ENCODE results near the gene DLK2. TPM values are rescaled to one million over a fixed set of nuclear protein-coding genes. Genes with fewer than 3 reads are reported as not detected.
A peak's percentile ranks its signal among the peaks of the same experiment; 100 is the strongest.

The DLK2 gene
- total RNA-seq, 2 experiments from 2014 or later: 1.0 to 1.1 TPM

DNA sequence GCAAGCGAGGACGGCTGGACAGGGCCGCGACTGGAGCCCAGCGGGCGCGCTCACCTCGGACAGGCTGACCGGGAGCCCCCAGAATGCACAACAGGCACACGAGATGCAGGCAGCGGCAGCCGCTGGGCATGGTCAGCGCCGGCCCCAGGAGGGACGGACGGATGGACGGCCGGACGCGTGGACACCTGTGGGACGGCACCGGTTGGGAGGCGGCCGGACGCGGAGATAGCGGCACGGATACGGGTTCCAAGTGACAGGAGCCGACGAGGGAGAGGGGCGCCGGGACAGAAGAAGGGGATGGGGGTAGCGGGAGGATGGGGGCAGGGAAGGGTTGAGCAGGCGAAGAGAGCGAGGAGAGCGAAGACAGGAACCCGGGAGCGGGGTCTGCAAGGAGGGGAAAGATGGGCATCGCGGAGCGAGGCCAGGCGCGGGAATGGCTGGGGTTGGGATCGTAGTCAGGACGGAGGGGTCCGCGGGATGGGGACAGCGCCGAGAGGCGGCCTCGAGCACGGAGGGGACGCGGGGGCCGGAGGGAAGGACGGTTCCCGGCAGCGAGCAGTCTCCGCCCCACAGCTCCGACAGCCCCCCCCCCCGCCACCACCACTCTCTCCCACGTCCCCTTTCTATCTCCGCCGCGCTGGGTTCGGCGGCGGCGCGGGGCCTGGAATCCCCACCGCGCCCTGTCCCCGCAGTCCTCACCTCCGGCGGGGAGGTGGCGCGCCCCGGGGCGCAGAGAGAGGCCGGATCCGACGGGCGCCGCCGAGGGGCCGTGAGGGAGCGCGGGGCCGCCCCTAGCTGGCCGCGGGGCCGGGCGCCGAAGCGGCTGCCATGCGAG is 435 bp downstream of the DLK2 start:
- POLR2A ChIA-PET: interaction anchor here (0.6 to 1.8 kb wide), 7 partner anchors 7 to 146 kb away, joined by 3 to 7 read pairs (median 4); partner anchors contain the start of genes ABCC10, POLR1C, TJAP1 and YIPF3
- intact Hi-C loops (cut with micrococcal nuclease): loop anchor here (5.0 kb wide), 1 partner anchor 52 kb away; no protein-coding TSS in a partner anchor

DNA sequence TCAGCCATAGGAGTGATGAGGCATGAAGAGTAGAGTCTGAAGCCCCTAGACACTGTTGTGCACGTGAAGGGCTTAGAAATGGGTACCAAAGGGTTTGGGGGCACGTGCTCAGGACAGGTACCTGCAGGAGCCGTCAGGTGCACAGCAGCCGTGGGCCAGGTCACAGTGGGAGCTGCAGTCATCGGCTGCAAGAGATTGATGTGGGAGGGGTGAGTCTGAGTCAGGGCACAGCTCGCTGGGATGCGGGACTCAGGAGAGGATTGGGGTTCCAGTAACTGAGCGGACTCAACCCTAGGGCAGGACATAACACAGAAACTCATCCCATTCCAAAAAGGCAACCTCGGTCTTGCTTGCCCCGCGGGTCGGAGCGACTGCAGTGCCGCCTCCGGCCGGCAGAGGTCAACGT is 1.1 kb downstream of the DLK2 start:
- TF ChIP-seq, protein P1, sequence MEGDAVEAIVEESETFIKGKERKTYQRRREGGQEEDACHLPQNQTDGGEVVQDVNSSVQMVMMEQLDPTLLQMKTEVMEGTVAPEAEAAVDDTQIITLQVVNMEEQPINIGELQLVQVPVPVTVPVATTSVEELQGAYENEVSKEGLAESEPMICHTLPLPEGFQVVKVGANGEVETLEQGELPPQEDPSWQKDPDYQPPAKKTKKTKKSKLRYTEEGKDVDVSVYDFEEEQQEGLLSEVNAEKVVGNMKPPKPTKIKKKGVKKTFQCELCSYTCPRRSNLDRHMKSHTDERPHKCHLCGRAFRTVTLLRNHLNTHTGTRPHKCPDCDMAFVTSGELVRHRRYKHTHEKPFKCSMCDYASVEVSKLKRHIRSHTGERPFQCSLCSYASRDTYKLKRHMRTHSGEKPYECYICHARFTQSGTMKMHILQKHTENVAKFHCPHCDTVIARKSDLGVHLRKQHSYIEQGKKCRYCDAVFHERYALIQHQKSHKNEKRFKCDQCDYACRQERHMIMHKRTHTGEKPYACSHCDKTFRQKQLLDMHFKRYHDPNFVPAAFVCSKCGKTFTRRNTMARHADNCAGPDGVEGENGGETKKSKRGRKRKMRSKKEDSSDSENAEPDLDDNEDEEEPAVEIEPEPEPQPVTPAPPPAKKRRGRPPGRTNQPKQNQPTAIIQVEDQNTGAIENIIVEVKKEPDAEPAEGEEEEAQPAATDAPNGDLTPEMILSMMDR (IDR thresholded peaks at IDR 0.05): peak; percentile 98
- peak; percentile 76 for ATAC-seq
- peaks cover 12% of the 10 kb centered on the region for H3K27me3 Mint-ChIP-seq
- ChIA-PET POLR2A (interaction anchor here (1.7 to 1.8 kb wide), 2 partner anchors 18 to 24 kb away, joined by 4 to 7 read pairs; partner anchors contain the start of gene TJAP1), CTCF (interaction anchor here (0.6 to 6.5 kb wide), 9 partner anchors 9 to 200 kb away, joined by 3 to 60 read pairs (median 4); no protein-coding TSS in a partner anchor)
- intact Hi-C loops (cut with micrococcal nuclease): no loop called here
- H3K27ac Mint-ChIP-seq: no peak overlapping the region
- H3K4me3 Mint-ChIP-seq: peak overlapping the region; percentile 71
- H3K9me3 Mint-ChIP-seq: no peaks in the 10 kb centered on the region
- peak; percentile 81 for DNase-seq
- H3K4me1 Mint-ChIP-seq (ENCODE audit: low read depth): peaks cover 11% of the 10 kb centered on the region
- H3K36me3 Mint-ChIP-seq (ENCODE audit: low read depth): peaks cover 4% of the 10 kb centered on the region

More for the DNA sequence above, 435 bp downstream of the DLK2 start:
- peaks cover 12% of the 10 kb centered on the region for H3K27me3 Mint-ChIP-seq
- H3K36me3 Mint-ChIP-seq (ENCODE audit: low read depth): peaks cover 4% of the 10 kb centered on the region
- peaks cover 11% of the 10 kb centered on the region for H3K4me1 Mint-ChIP-seq (ENCODE audit: low read depth)
- no peaks in the 10 kb centered on the region for H3K9me3 Mint-ChIP-seq
- TF ChIP-seq, protein P1 (IDR thresholded peaks at IDR 0.05): peak; percentile 68
- CTCF ChIA-PET: interaction anchor here (0.7 to 6.5 kb wide), 10 partner anchors 16 to 1577 kb away, joined by 3 to 60 read pairs (median 4); partner anchors contain the start of gene TJAP1
- H3K4me3 Mint-ChIP-seq: peak overlapping the region; percentile 71
- DNase-seq (peak; percentile 26), ATAC-seq (peak; percentile 60)
- H3K27ac Mint-ChIP-seq: no peak overlapping the region

DNA sequence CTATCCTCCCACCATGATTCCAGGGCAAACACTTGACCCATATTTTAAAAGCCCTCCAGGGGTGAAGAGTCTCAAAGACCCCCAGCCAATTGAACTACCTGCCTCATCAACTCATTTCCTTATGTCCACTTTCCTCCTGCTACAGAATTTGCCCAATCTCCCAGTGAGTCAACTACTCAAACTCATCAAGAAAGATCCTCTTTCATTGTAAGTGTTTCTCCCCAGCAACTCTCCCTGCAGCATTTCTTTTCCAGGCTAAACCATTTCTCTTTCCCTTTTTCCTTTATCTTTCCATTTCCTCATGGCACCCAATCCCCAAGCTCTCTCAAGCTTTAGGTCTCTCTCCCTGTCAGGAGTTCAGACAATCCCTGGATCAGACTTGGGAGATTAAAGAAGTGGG is 1.5 kb downstream of the DLK2 start:
- intact Hi-C loops (cut with micrococcal nuclease): no loop called here
- peaks cover 11% of the 10 kb centered on the region for H3K4me1 Mint-ChIP-seq (ENCODE audit: low read depth)
- H3K36me3 Mint-ChIP-seq (ENCODE audit: low read depth): peaks cover 4% of the 10 kb centered on the region
- ATAC-seq (no peak), DNase-seq (no peak)
- H3K4me3 Mint-ChIP-seq: peak overlapping the region; percentile 71
- peaks cover 12% of the 10 kb centered on the region for H3K27me3 Mint-ChIP-seq
- no peaks in the 10 kb centered on the region for H3K9me3 Mint-ChIP-seq
- TF ChIP-seq, protein P1 (IDR thresholded peaks at IDR 0.05): no peak
- H3K27ac Mint-ChIP-seq: no peak overlapping the region
- POLR2A ChIA-PET: interaction anchor here (1.7 kb wide), 1 partner anchor 17 kb away, joined by 4 read pairs; no protein-coding TSS in a partner anchor
- CTCF ChIA-PET: interaction anchor here (0.6 to 6.5 kb wide), 8 partner anchors 9 to 200 kb away, joined by 3 to 60 read pairs (median 4); no protein-coding TSS in a partner anchor

DNA sequence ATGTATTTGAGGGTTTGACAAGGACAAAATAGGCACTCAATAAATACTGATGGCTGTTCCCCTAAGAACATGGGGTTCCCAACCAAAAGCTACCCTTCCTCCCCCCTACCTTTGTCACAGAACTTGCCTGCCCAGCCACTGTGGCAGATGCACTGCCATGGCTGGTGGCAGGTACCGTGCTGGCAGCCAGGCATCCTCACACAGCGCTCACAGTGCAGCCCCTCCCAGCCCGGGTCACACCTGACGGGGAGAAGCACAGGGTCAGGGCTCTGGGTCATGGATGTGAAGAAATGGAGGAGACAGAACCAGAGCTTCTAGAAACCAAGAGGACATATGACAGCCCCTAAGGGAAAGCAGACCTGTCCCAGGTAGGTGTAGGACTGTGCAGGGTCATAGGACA is 2.5 kb downstream of the DLK2 start:
- H3K4me1 Mint-ChIP-seq (ENCODE audit: low read depth): peaks cover 11% of the 10 kb centered on the region
- peaks cover 12% of the 10 kb centered on the region for H3K27me3 Mint-ChIP-seq
- ChIA-PET POLR2A (no interaction called here), CTCF (interaction anchor here (6.5 kb wide), 1 partner anchor 53 kb away, joined by 60 read pairs; no protein-coding TSS in a partner anchor)
- H3K36me3 Mint-ChIP-seq (ENCODE audit: low read depth): peaks cover 4% of the 10 kb centered on the region
- intact Hi-C loops (cut with micrococcal nuclease): no loop called here
- H3K4me3 Mint-ChIP-seq: no peak overlapping the region
- H3K9me3 Mint-ChIP-seq: no peaks in the 10 kb centered on the region
- ATAC-seq: no peak
- TF ChIP-seq, protein P1 (IDR thresholded peaks at IDR 0.05): no peak
- H3K27ac Mint-ChIP-seq: no peak overlapping the region
- no peak for DNase-seq

All from activated CD8-positive, alpha-beta T cell treated with anti-CD3 and anti-CD28 coated beads for 36 hours (primary cell).